Right lung (tissue), 5 donors: ENCODE data around the gene AGMO. TPM values are rescaled to one million over a fixed set of nuclear protein-coding genes. Genes with fewer than 3 reads are reported as not detected.
"Not testable (repeated sequence)": the region's sequence is repeated elsewhere in the genome, so short reads cannot be mapped to it uniquely, and the experiment has no call there.

Source experiments
- DNase-seq, 2 donors: peaks; one replicate each; pipeline ENCODE4 v3.0.0-alpha.2; 2013
- polyA plus RNA-seq, 5 donors: library from polyadenylated mRNA; unstranded; fragments of 120-200 nt; gene quantifications; one replicate each; pipeline versions ENCODE4 v1.2.1 to v1.2.3, GENCODE V29; 2013; ENCODE audit warnings: inconsistent platforms in 1 of 5, low replicate concordance in 1 of 5; ENCODE audit not compliant: insufficient read length in 5 of 5, insufficient read depth in 1 of 5

The AGMO gene
- polyA plus RNA-seq, 5 donors: 0.36 to 0.79 (median 0.69) TPM

- DNase-seq: no peak
Observed at GRCh38 chr7:15559416-15559928, 2.3 kb downstream of the AGMO start.

- no peak for DNase-seq
Observed at GRCh38 chr7:15558756-15559155, 3.1 kb downstream of the AGMO start.

GRCh38 chr7:15557686-15558085 lies 4.1 kb downstream of the AGMO start:
- DNase-seq: no peak

- DNase-seq: no peak
Observed at GRCh38 chr7:15557186-15557585, 4.6 kb downstream of the AGMO start.

- no peak for DNase-seq
Observed at GRCh38 chr7:15556339-15557105, 5.3 kb downstream of the AGMO start.

GRCh38 chr7:15555381-15555859 lies 6.4 kb downstream of the AGMO start:
- no peak for DNase-seq

- no peak for DNase-seq
Observed at GRCh38 chr7:15554744-15555143, 7.1 kb downstream of the AGMO start.

- DNase-seq: no peak
Observed at GRCh38 chr7:15554081-15554480, 7.7 kb downstream of the AGMO start.

GRCh38 chr7:15547320-15547719 lies 14.5 kb downstream of the AGMO start:
- DNase-seq: not testable (repeated sequence)

- no peak for DNase-seq
Observed at GRCh38 chr7:15546272-15546792, 15.5 kb downstream of the AGMO start.

GRCh38 chr7:15544050-15544449 lies 17.8 kb downstream of the AGMO start:
- DNase-seq: no peak

GRCh38 chr7:15543256-15543655 lies 18.6 kb downstream of the AGMO start:
- peak in 1 of 2 donors; percentile 18 for DNase-seq

GRCh38 chr7:15527648-15528047 lies 34.2 kb downstream of the AGMO start:
- DNase-seq: no peak

- no peak for DNase-seq
Observed at GRCh38 chr7:15525652-15526263, 36.1 kb downstream of the AGMO start.

- no peak for DNase-seq
Observed at GRCh38 chr7:15524077-15524476, 37.7 kb downstream of the AGMO start.

GRCh38 chr7:15517865-15518264 lies 44.0 kb downstream of the AGMO start:
- not testable (repeated sequence) for DNase-seq

GRCh38 chr7:15515252-15515651 lies 46.6 kb downstream of the AGMO start:
- DNase-seq: no peak

- no peak for DNase-seq
Observed at GRCh38 chr7:15508258-15508657, 53.6 kb downstream of the AGMO start.

GRCh38 chr7:15507708-15508107 lies 54.1 kb downstream of the AGMO start:
- DNase-seq: no peak

GRCh38 chr7:15507171-15507570 lies 54.6 kb downstream of the AGMO start:
- no peak for DNase-seq

GRCh38 chr7:15505761-15506160 lies 56.1 kb downstream of the AGMO start:
- no peak for DNase-seq

- DNase-seq: no peak
Observed at GRCh38 chr7:15504351-15504750, 57.5 kb downstream of the AGMO start.
